Measurements from ENCODE around the gene NUMA1. TPM values are rescaled to one million over a fixed set of nuclear protein-coding genes. Genes with fewer than 3 reads are reported as not detected.

NUMA1 gene
- polyA plus RNA-seq, 1 donor (not counting 4 experiments of a cell fraction or from before 2014, with no cell fraction given) = 38.8 TPM

GRCh38 chr11:71996517-71996916 lies 83.8 kb downstream of the NUMA1 start:
- DNase-seq (ENCODE audit: low read depth, low spot score) (no peak), FAIRE-seq (no peak)
- dilution Hi-C loops (cut with MboI; ENCODE audit: extremely low pct_ligation_motif_present, low sequenced_read_pairs) = no loop called here
- Histone ChIP-seq H2AFZ (ENCODE audit: control insufficient read depth, low read length) (no peak overlapping the region), H3K4me1 (ENCODE audit: control insufficient read depth, extremely low read depth, insufficient read depth, low read length) (no peaks in the 10 kb centered on the region), H3K9ac (ENCODE audit: control insufficient read depth, extremely low read depth, insufficient read depth, low read length) (no peak overlapping the region), H3K9me3 (ENCODE audit: control insufficient read depth, low read depth, low read length) (no peaks in the 10 kb centered on the region), H3K36me3 (ENCODE audit: control insufficient read depth in 2 of 2, extremely low read depth in 1 of 2, insufficient read depth in 2 of 2, low read length in 2 of 2) (peaks cover 8% of the 10 kb centered on the region in 2 experiments), H3K27ac (ENCODE audit: control insufficient read depth, insufficient read depth, low read length) (no peak overlapping the region), H3K9me1 (ENCODE audit: control insufficient read depth, extremely low read depth, insufficient read depth, low read length) (no peaks in the 10 kb centered on the region), H3K79me2 (ENCODE audit: control insufficient read depth, insufficient read depth, low read length) (no peaks in the 10 kb centered on the region), H3K4me3 (ENCODE audit: control insufficient read depth in 2 of 3, extremely low read depth in 1 of 3, insufficient read depth in 2 of 3, low read depth in 1 of 3, low read length in 3 of 3) (no peak overlapping the region), H3K4me2 (ENCODE audit: control insufficient read depth, extremely low read depth, insufficient read depth, low read depth, low read length) (no peak overlapping the region), H4K20me1 (ENCODE audit: control insufficient read depth, extremely low read depth, insufficient read depth, low read length) (no peaks in the 10 kb centered on the region), H3K27me3 (ENCODE audit: control insufficient read depth, extremely low read depth, insufficient read depth, low read length) (no peaks in the 10 kb centered on the region)
- no peak for TF ChIP-seq EZH2 (IDR thresholded peaks at IDR 0.05; ENCODE audit: low read length)
- no peak for TF ChIP-seq CTCF (optimal IDR thresholded peaks at IDR 0.05 in 1 of 3, IDR thresholded peaks at IDR 0.05 in 1 of 3, conservative IDR thresholded peaks at IDR 0.05 in 1 of 3; ENCODE audit: extremely low read depth in 1 of 3, insufficient read depth in 2 of 3, low read length in 3 of 3)

GRCh38 chr11:71995726-71996291 lies 84.5 kb downstream of the NUMA1 start:
- FAIRE-seq (no peak), DNase-seq (ENCODE audit: low read depth, low spot score) (no peak)
- Histone ChIP-seq H3K79me2 (ENCODE audit: control insufficient read depth, insufficient read depth, low read length) (no peaks in the 10 kb centered on the region), H3K4me3 (ENCODE audit: control insufficient read depth in 2 of 3, extremely low read depth in 1 of 3, insufficient read depth in 2 of 3, low read depth in 1 of 3, low read length in 3 of 3) (no peak overlapping the region), H4K20me1 (ENCODE audit: control insufficient read depth, extremely low read depth, insufficient read depth, low read length) (no peaks in the 10 kb centered on the region), H3K4me2 (ENCODE audit: control insufficient read depth, extremely low read depth, insufficient read depth, low read depth, low read length) (no peak overlapping the region), H3K36me3 (ENCODE audit: control insufficient read depth in 2 of 2, extremely low read depth in 1 of 2, insufficient read depth in 2 of 2, low read length in 2 of 2) (peaks cover 5 to 6% of the 10 kb centered on the region in 2 experiments), H3K9ac (ENCODE audit: control insufficient read depth, extremely low read depth, insufficient read depth, low read length) (no peak overlapping the region), H3K4me1 (ENCODE audit: control insufficient read depth, extremely low read depth, insufficient read depth, low read length) (no peaks in the 10 kb centered on the region), H2AFZ (ENCODE audit: control insufficient read depth, low read length) (no peak overlapping the region), H3K9me1 (ENCODE audit: control insufficient read depth, extremely low read depth, insufficient read depth, low read length) (no peaks in the 10 kb centered on the region), H3K9me3 (ENCODE audit: control insufficient read depth, low read depth, low read length) (no peaks in the 10 kb centered on the region), H3K27me3 (ENCODE audit: control insufficient read depth, extremely low read depth, insufficient read depth, low read length) (no peaks in the 10 kb centered on the region), H3K27ac (ENCODE audit: control insufficient read depth, insufficient read depth, low read length) (no peak overlapping the region)
- no peak for TF ChIP-seq EZH2 (IDR thresholded peaks at IDR 0.05; ENCODE audit: low read length)
- TF ChIP-seq CTCF (optimal IDR thresholded peaks at IDR 0.05 in 1 of 3, IDR thresholded peaks at IDR 0.05 in 1 of 3, conservative IDR thresholded peaks at IDR 0.05 in 1 of 3; ENCODE audit: extremely low read depth in 1 of 3, insufficient read depth in 2 of 3, low read length in 3 of 3) = no peak
- dilution Hi-C loops (cut with MboI; ENCODE audit: extremely low pct_ligation_motif_present, low sequenced_read_pairs) = no loop called here

Measured in keratinocyte (primary cell).